Neural cell (in vitro differentiated cells): ENCODE measurements around the gene NCOA3. TPM values are rescaled to one million over a fixed set of nuclear protein-coding genes. Genes with fewer than 3 reads are reported as not detected.

ENCODE experiments used
- H2AFZ ChIP-seq: fragments of 200-600, 300-800 bp; sonication (generic), shearing (Covaris generic); 2 replicates; pipeline ENCODE4 v1.6.0; 2014; ENCODE audit warnings: low read depth, mild to moderate bottlenecking, antibody characterized with exemption, low read length, moderate library complexity
- H3F3A ChIP-seq: fragments of 200-600 bp; shearing (Covaris generic); 2 replicates; pipeline ENCODE4 v1.6.1; 2016; ENCODE audit warnings: mild to moderate bottlenecking, moderate library complexity, mixed read lengths, antibody characterized with exemption, low read length; ENCODE audit not compliant: insufficient read depth, poor library complexity, severe bottlenecking
- H3K27ac ChIP-seq: fragments of 200-600, 300-800 bp; sonication (generic), shearing (Covaris generic); 2 replicates; pipeline ENCODE4 v1.5.1; 2014; ENCODE audit warnings: mild to moderate bottlenecking, low read length, moderate library complexity
- H3K27me3 ChIP-seq: fragments of 300-800, 200-600 bp; sonication (generic), shearing (Covaris generic); 2 replicates; pipeline ENCODE4 v1.6.0; 2014; ENCODE audit warnings: mild to moderate bottlenecking, low read depth, low read length, moderate library complexity; ENCODE audit not compliant: insufficient read depth
- H3K36me3 ChIP-seq: fragments of 300-800, 200-600 bp; sonication (generic), shearing (Covaris generic); 2 replicates; pipeline ENCODE4 v1.5.1; 2014; ENCODE audit warnings: mild to moderate bottlenecking, antibody characterized with exemption, low read length, moderate library complexity; ENCODE audit not compliant: insufficient read depth
- H3K4me2 ChIP-seq: fragments of 300-800, 200-600 bp; sonication (generic), shearing (Covaris generic); 2 replicates; pipeline ENCODE4 v1.6.0; 2014; ENCODE audit warnings: mild to moderate bottlenecking, low read length
- H3K4me3 ChIP-seq: fragments of 300-800, 200-600 bp; sonication (generic), shearing (Covaris generic); 2 replicates; pipeline ENCODE4 v1.5.1; 2014; ENCODE audit warnings: mild to moderate bottlenecking, low read length, moderate library complexity
- H3K79me2 ChIP-seq: fragments of 200-600 bp; shearing (Covaris generic); replicated peaks from 2 replicates; pipeline ENCODE4 v1.6.0; 2014; ENCODE audit warnings: mild to moderate bottlenecking, low read length, moderate library complexity; ENCODE audit not compliant: insufficient read depth
- H3K9ac ChIP-seq: fragments of 300-800, 200-600 bp; sonication (generic), shearing (Covaris generic); 2 replicates; pipeline ENCODE4 v1.6.1; 2016; ENCODE audit warnings: mild to moderate bottlenecking, low read length, mixed read lengths
- H3K9me2 ChIP-seq: fragments of 200-600 bp; shearing (Covaris generic); 2 replicates; pipeline ENCODE4 v1.6.1; 2016; ENCODE audit warnings: mild to moderate bottlenecking, low read length, mixed read lengths; ENCODE audit not compliant: insufficient read depth
- H3K9me3 ChIP-seq: fragments of 200-600, 300-800 bp; sonication (generic), shearing (Covaris generic); 2 replicates; pipeline ENCODE4 v1.6.1; 2016; ENCODE audit warnings: mild to moderate bottlenecking, mixed run types, low read length, moderate library complexity, mixed read lengths
- H4K20me1 ChIP-seq: fragments of 200-600 bp; shearing (Covaris generic); 2 replicates; pipeline ENCODE4 v1.6.1; 2016; ENCODE audit warnings: mild to moderate bottlenecking, mixed run types; ENCODE audit not compliant: insufficient read depth
- CTCF ChIP-seq: fragments of 450-650 bp; IDR thresholded peaks from 2 replicates; pipeline ENCODE4 v1.5.1; 2014; ENCODE audit warnings: antibody characterized with exemption, mild to moderate bottlenecking, moderate library complexity; ENCODE audit not compliant: poor library complexity, severe bottlenecking
- EP300 ChIP-seq: fragments of 450-650 bp; conservative IDR thresholded peaks from 2 replicates; pipeline ENCODE4 v1.6.1; 2014; ENCODE audit warnings: antibody characterized with exemption, mild to moderate bottlenecking, moderate library complexity; ENCODE audit not compliant: poor library complexity, severe bottlenecking
- EZH2 ChIP-seq: fragments of 200-600, 300-800 bp; shearing (Covaris generic), sonication (generic); IDR thresholded peaks from 2 replicates; pipeline ENCODE4 v1.6.1; 2014; ENCODE audit warnings: antibody characterized with exemption, low read length, borderline replicate concordance, mild to moderate bottlenecking; ENCODE audit not compliant: insufficient read depth, poor library complexity, severe bottlenecking
- MXI1 ChIP-seq: fragments of 450-650 bp; conservative IDR thresholded peaks from 2 replicates; pipeline ENCODE4 v1.6.1; 2014; ENCODE audit warnings: antibody characterized with exemption, mild to moderate bottlenecking; ENCODE audit not compliant: poor library complexity, severe bottlenecking
- POLR2AphosphoS5 ChIP-seq: IDR thresholded peaks from 2 replicates; pipeline ENCODE4 v1.6.1; 2012
- RAD21 ChIP-seq: fragments of 450-650 bp; conservative IDR thresholded peaks from 2 replicates; pipeline ENCODE4 v1.6.1; 2014; ENCODE audit warnings: antibody characterized with exemption, mild to moderate bottlenecking, moderate library complexity
- REST ChIP-seq: IDR thresholded peaks from 2 replicates; pipeline ENCODE4 v1.6.1; 2012; ENCODE audit warnings: borderline replicate concordance
- SMC3 ChIP-seq: fragments of 450-650 bp; conservative IDR thresholded peaks from 2 replicates; pipeline ENCODE4 v1.6.1; 2014; ENCODE audit warnings: antibody characterized with exemption, mild to moderate bottlenecking, moderate library complexity; ENCODE audit not compliant: poor library complexity
- TAF1 ChIP-seq: IDR thresholded peaks from 2 replicates; pipeline ENCODE4 v1.6.1; 2012; ENCODE audit warnings: low read depth
- polyA plus RNA-seq: library from polyadenylated mRNA; depleted of rRNA; stranded (reverse); fragments of >200 nt; gene quantifications from 2 replicates; pipeline ENCODE4 v1.2.3, GENCODE V29; 2014

Gene NCOA3
- polyA plus RNA-seq, 1 donor from 2014 or later: 14.2 TPM

GRCh38 chr20:47487175-47487917, 14.3 kb upstream of the NCOA3 start:
- Histone ChIP-seq H3K9me2 (no peaks in the 10 kb centered on the region), H3K9ac (no peak overlapping the region), H3K79me2 (no peaks in the 10 kb centered on the region), H3K27ac (no peak overlapping the region), H3F3A (no peaks in the 10 kb centered on the region), H3K36me3 (no peaks in the 10 kb centered on the region), H3K4me2 (no peak overlapping the region), H3K4me3 (no peak overlapping the region), H3K9me3 (no peaks in the 10 kb centered on the region), H2AFZ (no peak overlapping the region), H4K20me1 (no peaks in the 10 kb centered on the region), H3K27me3 (no peaks in the 10 kb centered on the region)
- no peak for TF ChIP-seq RAD21
- no peak for TF ChIP-seq REST
- no peak for TF ChIP-seq POLR2AphosphoS5
- TF ChIP-seq TAF1: no peak
- TF ChIP-seq EZH2: no peak
- TF ChIP-seq CTCF: no peak

- H2AFZ ChIP-seq: no peak overlapping the region
- H3K4me2 ChIP-seq: no peak overlapping the region
- TF ChIP-seq MXI1 (no peak), REST (no peak), CTCF (no peak), RAD21 (no peak), POLR2AphosphoS5 (no peak), EP300 (no peak), TAF1 (no peak), EZH2 (no peak), SMC3 (no peak)
- H3K27ac ChIP-seq: no peak overlapping the region
- no peaks in the 10 kb centered on the region for H4K20me1 ChIP-seq
- no peaks in the 10 kb centered on the region for H3F3A ChIP-seq
- H3K9ac ChIP-seq: no peak overlapping the region
- no peaks in the 10 kb centered on the region for H3K9me3 ChIP-seq
- H3K36me3 ChIP-seq: no peaks in the 10 kb centered on the region
- no peaks in the 10 kb centered on the region for H3K27me3 ChIP-seq
- no peak overlapping the region for H3K4me3 ChIP-seq
- H3K79me2 ChIP-seq: no peaks in the 10 kb centered on the region
- H3K9me2 ChIP-seq: no peaks in the 10 kb centered on the region
Measured at GRCh38 chr20:47489448-47489872, 12.2 kb upstream of the NCOA3 start.
